Stimulated activated CD4-positive, alpha-beta T cell treated with anti-CD3 and anti-CD28 coated beads, Interleukin-15, amount 100 ng/mL, for 24 hours (primary cell): Measurements from ENCODE around the gene PPL.
"Not testable (repeated sequence)": the region's sequence is repeated elsewhere in the genome, so short reads cannot be mapped to it uniquely, and the experiment has no call there.

ENCODE experiments used
- DNase-seq: peaks from one replicate; pipeline ENCODE4 v3.0.0-alpha.2; 2020

The PPL gene

DNA sequence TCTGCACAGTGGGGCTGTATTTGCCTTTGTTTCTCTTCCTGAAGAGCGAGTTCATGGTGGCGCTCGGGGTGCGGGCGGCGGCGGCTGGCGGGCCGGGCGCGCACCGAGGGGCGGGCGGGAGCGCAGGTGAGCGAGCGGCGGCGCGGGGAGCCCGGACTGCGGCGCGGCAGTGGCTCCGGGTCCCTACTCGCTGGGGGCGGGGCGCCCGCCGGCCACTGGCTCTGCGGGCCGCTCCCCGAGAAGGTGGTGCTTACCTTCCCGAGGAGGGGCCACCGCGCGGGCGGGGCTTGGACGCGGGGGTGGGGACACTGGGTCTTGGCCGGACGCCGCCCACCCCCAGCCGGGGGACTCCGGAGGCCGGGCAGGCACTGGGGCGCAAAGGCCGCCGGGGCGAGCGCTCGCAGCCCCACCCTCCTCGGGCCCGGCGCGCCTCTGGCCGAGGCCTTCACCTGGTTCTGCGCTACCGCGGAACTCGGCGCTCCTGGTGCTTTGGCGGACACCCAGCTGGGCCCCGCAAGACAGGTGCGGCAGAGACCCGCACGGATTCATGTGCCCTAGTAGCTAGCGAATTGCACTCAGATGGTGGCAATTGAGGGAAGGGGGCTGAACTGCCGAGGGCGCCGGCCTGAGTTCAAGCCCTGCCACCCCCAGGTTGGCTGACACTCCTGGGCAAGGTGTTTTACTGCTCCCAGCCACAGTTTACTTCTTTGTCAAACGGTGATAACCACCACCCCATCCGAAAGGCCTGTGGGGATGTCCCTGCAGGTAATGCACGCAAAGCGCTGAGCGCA lies at the start of gene PPL:
Gene PPL (minus strand): TSS at position 158 of the 791 bp plus-strand sequence. CDS start 103 bp downstream, at position 55.
- DNase-seq: peak; percentile 43

DNA sequence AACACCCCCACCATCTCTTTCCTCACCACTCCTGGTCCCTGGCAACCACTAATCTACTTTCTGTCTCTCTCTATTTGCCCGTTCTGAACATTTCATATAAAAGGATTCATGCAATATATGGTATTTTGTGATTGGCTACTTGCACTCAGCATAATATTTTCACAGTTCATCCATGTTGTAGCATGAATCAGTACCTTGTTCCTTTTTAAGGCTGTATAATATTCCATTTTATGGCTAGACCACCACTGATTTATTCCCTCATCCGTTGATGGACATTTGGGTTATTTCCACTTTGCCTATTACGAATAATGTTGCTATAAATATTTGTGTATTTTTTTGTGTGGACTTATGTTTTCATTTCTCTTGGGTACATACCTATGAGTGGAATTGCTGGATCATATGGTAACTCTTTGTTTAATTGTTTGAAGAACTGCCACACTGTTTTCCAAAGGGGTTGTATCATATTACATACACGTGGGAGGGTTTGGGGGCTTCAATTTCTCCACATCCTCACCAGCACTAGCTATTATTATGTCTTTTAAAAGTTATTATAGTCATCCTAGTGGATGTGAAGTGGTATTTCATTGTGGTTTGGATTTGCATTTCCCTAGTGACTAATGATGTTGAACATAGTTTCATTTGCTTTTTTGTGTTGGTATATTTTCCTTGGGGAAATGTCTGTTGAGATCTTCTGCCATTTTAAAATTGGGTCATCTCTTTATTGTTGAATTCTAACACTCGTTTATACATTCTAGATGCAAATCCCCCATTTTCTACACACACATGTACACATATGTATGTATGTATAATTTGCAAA lies 47.4 kb upstream of the PPL start:
- DNase-seq: no peak

GRCh38 chr16:4982056-4982867 lies 45.3 kb upstream of the PPL start:
- no peak for DNase-seq

- DNase-seq: no peak
Measured at GRCh38 chr16:4981473-4981872, 44.5 kb upstream of the PPL start.

- no peak for DNase-seq
Measured at GRCh38 chr16:4980691-4981090, 43.7 kb upstream of the PPL start.

GRCh38 chr16:4979736-4980660 lies 43.0 kb upstream of the PPL start:
- no peak for DNase-seq

- DNase-seq: no peak
Measured at GRCh38 chr16:4979164-4979563, 42.2 kb upstream of the PPL start.

- DNase-seq: no peak
Measured at GRCh38 chr16:4976611-4977145, 39.7 kb upstream of the PPL start.

GRCh38 chr16:4976079-4976478 lies 39.1 kb upstream of the PPL start:
- no peak for DNase-seq

DNA sequence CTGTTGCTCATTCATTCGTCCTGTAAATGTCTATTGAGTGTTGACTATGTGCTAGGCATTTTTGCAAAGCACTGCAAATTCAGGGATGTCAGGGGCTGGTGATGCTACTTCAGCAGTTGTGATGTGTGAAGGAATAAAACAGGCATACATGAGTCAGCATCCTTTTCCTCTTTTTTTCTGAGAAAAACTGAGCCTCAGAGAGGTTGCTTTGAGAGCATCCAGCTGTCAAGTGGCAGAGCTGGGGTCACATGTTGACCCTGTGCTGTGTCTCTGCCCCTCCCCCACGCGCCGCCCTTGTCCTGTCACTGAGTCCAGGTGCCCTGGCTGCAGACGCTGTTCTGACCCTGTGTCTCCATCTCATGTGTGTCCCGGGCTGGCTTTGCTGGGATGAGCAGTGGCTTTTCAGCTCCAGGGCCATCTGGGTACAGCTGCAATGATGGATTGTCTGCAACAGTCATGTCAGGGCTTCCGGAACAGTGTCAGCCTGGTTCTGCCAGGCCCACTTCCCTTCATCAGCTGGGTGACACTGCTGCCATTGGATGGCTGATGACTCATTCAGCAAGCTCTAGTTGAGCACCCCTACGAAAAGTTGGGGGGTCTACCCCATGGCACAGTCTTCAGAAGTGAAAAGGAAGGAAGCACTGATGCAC lies 36.1 kb upstream of the PPL start:
- no peak for DNase-seq

DNA sequence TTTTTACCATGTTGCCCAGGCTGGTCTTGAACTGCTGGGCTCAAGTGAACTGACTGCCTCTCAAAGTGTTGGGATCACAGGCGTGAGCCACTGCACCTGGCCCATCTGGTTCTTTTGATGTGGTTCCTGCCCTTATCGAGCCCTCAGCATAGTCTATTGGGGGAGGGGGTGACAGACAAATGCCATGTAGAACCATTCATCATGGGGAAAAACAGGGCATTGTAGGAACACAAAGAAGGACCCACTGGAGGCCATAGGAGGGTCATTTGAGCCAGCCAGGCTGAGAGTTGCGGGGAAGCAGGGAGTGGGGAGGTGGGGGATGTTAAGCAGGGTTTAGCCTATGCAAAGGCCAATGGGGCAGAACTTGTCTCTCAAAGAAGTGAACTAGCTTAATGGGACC lies 33.1 kb upstream of the PPL start:
- DNase-seq: no peak

- DNase-seq: no peak
Measured at GRCh38 chr16:4968879-4969483, 32.0 kb upstream of the PPL start.

- not testable (repeated sequence) for DNase-seq
Measured at GRCh38 chr16:4968278-4968677, 31.3 kb upstream of the PPL start.

- DNase-seq: no peak
Measured at GRCh38 chr16:4966736-4967453, 29.9 kb upstream of the PPL start.

DNA sequence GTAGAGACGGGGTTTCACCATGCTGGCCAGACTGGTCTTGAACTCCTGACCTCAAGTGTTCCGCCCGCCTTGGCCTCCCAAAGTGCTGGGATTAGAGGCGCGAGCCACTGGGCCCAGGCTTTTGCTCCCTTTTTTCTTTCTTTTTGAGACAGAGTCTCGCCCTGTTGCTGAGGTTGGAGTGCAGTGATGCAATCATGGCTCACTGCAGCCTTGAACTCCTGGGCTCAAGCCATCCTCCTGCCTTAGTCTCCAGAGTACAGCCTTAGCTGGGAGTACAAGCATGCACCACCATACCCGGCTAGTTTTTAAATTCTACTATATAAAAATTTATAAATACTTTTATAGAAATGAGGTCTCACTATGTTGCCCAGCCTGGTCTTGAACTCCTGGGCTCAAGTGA lies 26.6 kb upstream of the PPL start:
- DNase-seq: not testable (repeated sequence)

- DNase-seq: no peak
Measured at GRCh38 chr16:4962716-4963115, 25.8 kb upstream of the PPL start.

DNA sequence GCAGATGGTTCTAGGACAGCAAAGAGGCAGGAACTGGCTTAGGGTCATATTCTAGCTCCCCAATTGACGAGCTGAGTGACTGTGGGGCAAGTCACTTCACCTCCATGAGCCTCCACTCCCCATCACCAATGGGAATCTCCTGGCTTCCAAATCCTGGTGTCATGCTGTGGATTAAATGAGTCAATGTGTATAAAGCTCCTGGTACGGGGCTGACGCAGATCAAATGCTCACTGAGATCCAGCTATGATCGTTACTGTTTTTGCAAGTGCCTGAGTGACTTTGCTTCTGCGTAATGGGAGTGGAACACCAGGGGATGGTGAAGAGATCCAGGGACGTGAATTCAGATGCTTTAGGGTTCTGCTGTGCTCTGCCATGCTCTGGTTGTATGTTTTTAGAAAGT lies 23.6 kb upstream of the PPL start:
- DNase-seq: no peak

GRCh38 chr16:4958510-4959438 lies 21.8 kb upstream of the PPL start:
- DNase-seq: peak; percentile 8
